ENCODE measurements around the gene VPS35L.

Gene VPS35L

GRCh38 chr16:19746561-19746960, 191.1 kb downstream of the VPS35L start:
- DNase-seq (ENCODE audit: low read depth in 3 of 3): no peak

- no peak for DNase-seq (ENCODE audit: low read depth in 3 of 3)
Observed at GRCh38 chr16:19748389-19749168, 193.1 kb downstream of the VPS35L start.

GRCh38 chr16:19749571-19750080, 194.1 kb downstream of the VPS35L start:
- DNase-seq (ENCODE audit: low read depth in 3 of 3): no peak
